HEK293 (cell line): ENCODE results near the gene MAGEA10.

Experiments
- KLF10 ChIP-seq: fragments of 450-650 bp; IDR thresholded peaks from 2 replicates; pipeline ENCODE4 v1.5.1; 2018; ENCODE audit warnings: missing biosample characterization, mild to moderate bottlenecking, missing genetic modification characterization
- ZBTB7A ChIP-seq: fragments of 450-650 bp; formaldehyde crosslinking; IDR thresholded peaks from 2 replicates; pipeline ENCODE4 v1.5.1; 2016; ENCODE audit warnings: low read depth, missing biosample characterization, missing genetic modification characterization
- ZNF239 ChIP-seq: fragments of 450-650 bp; formaldehyde crosslinking; IDR thresholded peaks from 2 replicates; pipeline ENCODE4 v1.5.1; 2016; ENCODE audit warnings: missing biosample characterization, missing genetic modification characterization
- ZNF274 ChIP-seq, 2 experiments: fragments of 200-500 bp in 1 of 2; fragments of 450-650 bp in 1 of 2; sonication (Bioruptor generic) in 1 of 2; formaldehyde crosslinking in 1 of 2; IDR thresholded peaks; 2 replicates each; pipeline versions ENCODE4 v1.5.1 to v1.6.1; 2014 to 2016; ENCODE audit warnings: borderline replicate concordance in 1 of 2, inconsistent platforms in 1 of 2, low read length in 1 of 2, missing biosample characterization in 1 of 2, missing genetic modification characterization in 1 of 2
- ZNF768 ChIP-seq: fragments of 450-650 bp; formaldehyde crosslinking; IDR thresholded peaks from 2 replicates; pipeline ENCODE4 v1.5.1; 2018; ENCODE audit warnings: missing biosample characterization, mild to moderate bottlenecking, missing genetic modification characterization
- ZNF776 ChIP-seq: fragments of 450-650 bp; formaldehyde crosslinking; IDR thresholded peaks from 2 replicates; pipeline ENCODE4 v1.5.0; 2017; ENCODE audit warnings: missing biosample characterization, missing genetic modification characterization, borderline replicate concordance
- ZNF830 ChIP-seq: fragments of 450-650 bp; IDR thresholded peaks from 2 replicates; pipeline ENCODE4 v1.5.0; 2018; ENCODE audit warnings: missing biosample characterization, missing genetic modification characterization, low read depth, mild to moderate bottlenecking, moderate library complexity
- TF ChIP-seq, protein P1 (sequence below): fragments of 450-650 bp; formaldehyde crosslinking; IDR thresholded peaks from 2 replicates; pipeline ENCODE4 v1.5.1; 2016; ENCODE audit warnings: missing biosample characterization, missing genetic modification characterization
- TF ChIP-seq, protein P2 (sequence below): fragments of 450-650 bp; formaldehyde crosslinking; conservative IDR thresholded peaks from 2 replicates; pipeline ENCODE4 v1.5.1; 2016; ENCODE audit warnings: low read depth, missing biosample characterization, missing genetic modification characterization
- TF ChIP-seq, protein P3 (sequence below): fragments of 450-650 bp; formaldehyde crosslinking; IDR thresholded peaks from 2 replicates; pipeline ENCODE4 v1.5.1; 2016; ENCODE audit warnings: missing biosample characterization, missing genetic modification characterization

DNA sequence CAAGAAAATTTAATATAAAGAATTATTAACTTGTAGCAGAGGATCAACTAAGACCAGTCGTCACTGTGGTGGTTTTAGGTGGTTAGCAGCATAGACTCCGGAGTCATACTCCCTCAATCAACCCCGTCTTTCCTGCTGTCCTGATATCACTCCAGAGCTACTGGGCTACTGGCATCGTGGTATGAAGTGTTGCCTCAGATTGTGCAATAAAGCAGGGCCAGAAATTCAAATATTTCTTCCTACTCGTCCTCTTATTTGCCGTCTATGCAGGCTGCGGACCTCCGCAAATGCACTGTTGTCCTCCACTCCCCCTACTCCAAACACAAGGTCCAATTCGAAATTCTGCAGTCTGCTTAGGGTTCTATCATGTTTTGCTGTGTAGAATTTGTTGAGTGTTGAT, 1.2 kb upstream of the MAGEA10 start:
- TF ChIP-seq, protein P1, sequence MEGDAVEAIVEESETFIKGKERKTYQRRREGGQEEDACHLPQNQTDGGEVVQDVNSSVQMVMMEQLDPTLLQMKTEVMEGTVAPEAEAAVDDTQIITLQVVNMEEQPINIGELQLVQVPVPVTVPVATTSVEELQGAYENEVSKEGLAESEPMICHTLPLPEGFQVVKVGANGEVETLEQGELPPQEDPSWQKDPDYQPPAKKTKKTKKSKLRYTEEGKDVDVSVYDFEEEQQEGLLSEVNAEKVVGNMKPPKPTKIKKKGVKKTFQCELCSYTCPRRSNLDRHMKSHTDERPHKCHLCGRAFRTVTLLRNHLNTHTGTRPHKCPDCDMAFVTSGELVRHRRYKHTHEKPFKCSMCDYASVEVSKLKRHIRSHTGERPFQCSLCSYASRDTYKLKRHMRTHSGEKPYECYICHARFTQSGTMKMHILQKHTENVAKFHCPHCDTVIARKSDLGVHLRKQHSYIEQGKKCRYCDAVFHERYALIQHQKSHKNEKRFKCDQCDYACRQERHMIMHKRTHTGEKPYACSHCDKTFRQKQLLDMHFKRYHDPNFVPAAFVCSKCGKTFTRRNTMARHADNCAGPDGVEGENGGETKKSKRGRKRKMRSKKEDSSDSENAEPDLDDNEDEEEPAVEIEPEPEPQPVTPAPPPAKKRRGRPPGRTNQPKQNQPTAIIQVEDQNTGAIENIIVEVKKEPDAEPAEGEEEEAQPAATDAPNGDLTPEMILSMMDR (tag by site-specific recombination): no peak
- TF ChIP-seq ZBTB7A (no peak), ZNF830 (tag by site-specific recombination) (no peak), ZNF776 (tag by site-specific recombination) (no peak), KLF10 (tag by site-specific recombination) (no peak), ZNF768 (tag by site-specific recombination) (no peak), ZNF239 (tag by site-specific recombination) (no peak), ZNF274 (IDR thresholded peaks at IDR 0.05; ENCODE audit: low read length) (no peak), ZNF274 (tag by site-specific recombination; IDR thresholded peaks at IDR 0.05; ENCODE audit: borderline replicate concordance) (no peak)
- TF ChIP-seq, protein P2, sequence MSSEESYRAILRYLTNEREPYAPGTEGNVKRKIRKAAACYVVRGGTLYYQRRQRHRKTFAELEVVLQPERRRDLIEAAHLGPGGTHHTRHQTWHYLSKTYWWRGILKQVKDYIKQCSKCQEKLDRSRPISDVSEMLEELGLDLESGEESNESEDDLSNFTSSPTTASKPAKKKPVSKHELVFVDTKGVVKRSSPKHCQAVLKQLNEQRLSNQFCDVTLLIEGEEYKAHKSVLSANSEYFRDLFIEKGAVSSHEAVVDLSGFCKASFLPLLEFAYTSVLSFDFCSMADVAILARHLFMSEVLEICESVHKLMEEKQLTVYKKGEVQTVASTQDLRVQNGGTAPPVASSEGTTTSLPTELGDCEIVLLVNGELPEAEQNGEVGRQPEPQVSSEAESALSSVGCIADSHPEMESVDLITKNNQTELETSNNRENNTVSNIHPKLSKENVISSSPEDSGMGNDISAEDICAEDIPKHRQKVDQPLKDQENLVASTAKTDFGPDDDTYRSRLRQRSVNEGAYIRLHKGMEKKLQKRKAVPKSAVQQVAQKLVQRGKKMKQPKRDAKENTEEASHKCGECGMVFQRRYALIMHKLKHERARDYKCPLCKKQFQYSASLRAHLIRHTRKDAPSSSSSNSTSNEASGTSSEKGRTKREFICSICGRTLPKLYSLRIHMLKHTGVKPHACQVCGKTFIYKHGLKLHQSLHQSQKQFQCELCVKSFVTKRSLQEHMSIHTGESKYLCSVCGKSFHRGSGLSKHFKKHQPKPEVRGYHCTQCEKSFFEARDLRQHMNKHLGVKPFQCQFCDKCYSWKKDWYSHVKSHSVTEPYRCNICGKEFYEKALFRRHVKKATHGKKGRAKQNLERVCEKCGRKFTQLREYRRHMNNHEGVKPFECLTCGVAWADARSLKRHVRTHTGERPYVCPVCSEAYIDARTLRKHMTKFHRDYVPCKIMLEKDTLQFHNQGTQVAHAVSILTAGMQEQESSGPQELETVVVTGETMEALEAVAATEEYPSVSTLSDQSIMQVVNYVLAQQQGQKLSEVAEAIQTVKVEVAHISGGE: no peak
- TF ChIP-seq, protein P3, sequence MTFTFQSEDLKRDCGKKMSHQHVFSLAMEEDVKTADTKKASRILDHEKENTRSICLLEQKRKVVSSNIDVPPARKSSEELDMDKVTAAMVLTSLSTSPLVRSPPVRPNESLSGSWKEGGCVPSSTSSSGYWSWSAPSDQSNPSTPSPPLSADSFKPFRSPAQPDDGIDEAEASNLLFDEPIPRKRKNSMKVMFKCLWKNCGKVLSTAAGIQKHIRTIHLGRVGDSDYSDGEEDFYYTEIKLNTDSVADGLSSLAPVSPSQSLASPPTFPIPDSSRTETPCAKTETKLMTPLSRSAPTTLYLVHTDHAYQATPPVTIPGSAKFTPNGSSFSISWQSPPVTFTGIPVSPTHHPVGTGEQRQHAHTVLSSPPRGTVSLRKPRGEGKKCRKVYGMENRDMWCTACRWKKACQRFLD (tag by site-specific recombination): no peak
